Glutamatergic neuron (in vitro differentiated cells): ENCODE data around the gene RFX8. TPM values are rescaled to one million over a fixed set of nuclear protein-coding genes. Genes with fewer than 3 reads are reported as not detected.
"Not testable (repeated sequence)": the region's sequence is repeated elsewhere in the genome, so short reads cannot be mapped to it uniquely, and the experiment has no call there.

ENCODE experiments used
- DNase-seq: peaks from one replicate; pipeline ENCODE4 v3.0.0; 2022
- H3K27ac Mint-ChIP-seq: one replicate; pipeline ENCODE4 v1.8.0; 2020; ENCODE audit warnings: mild to moderate bottlenecking, mixed read lengths, inconsistent platforms; ENCODE audit not compliant: unreplicated experiment
- H3K27me3 Mint-ChIP-seq: one replicate; pipeline ENCODE4 v1.8.0; 2020; ENCODE audit warnings: mild to moderate bottlenecking, moderate library complexity, mixed read lengths, inconsistent platforms; ENCODE audit not compliant: unreplicated experiment
- H3K36me3 Mint-ChIP-seq: one replicate; pipeline ENCODE4 v1.8.0; 2020; ENCODE audit warnings: mild to moderate bottlenecking, mixed read lengths, inconsistent platforms; ENCODE audit not compliant: unreplicated experiment
- H3K4me1 Mint-ChIP-seq: one replicate; pipeline ENCODE4 v1.8.0; 2020; ENCODE audit warnings: mild to moderate bottlenecking, low read depth, mixed read lengths, inconsistent platforms; ENCODE audit not compliant: unreplicated experiment
- H3K4me3 Mint-ChIP-seq: one replicate; pipeline ENCODE4 v1.8.0; 2020; ENCODE audit warnings: mild to moderate bottlenecking, mixed read lengths, inconsistent platforms; ENCODE audit not compliant: unreplicated experiment
- H3K9me3 Mint-ChIP-seq: one replicate; pipeline ENCODE4 v1.8.0; 2020; ENCODE audit warnings: mild to moderate bottlenecking, moderate library complexity, mixed read lengths, inconsistent platforms; ENCODE audit not compliant: unreplicated experiment
- total RNA-seq: library from RNA; stranded (reverse); fragmentation: NEBNext Ultra II Directional; extraction: Animal tissue kit (Norgen Biotek cat#: 25700); gene quantifications from one replicate; pipeline ENCODE4 v1.2.1, GENCODE V29; 2021; ENCODE audit not compliant: unreplicated experiment
- TF ChIP-seq, protein P1 (sequence below): fragments of 200-600 bp; sonication (generic); IDR thresholded peaks from one replicate; pipeline ENCODE4 v1.5.0; 2021; ENCODE audit not compliant: partially characterized antibody, unreplicated experiment

RFX8 gene
- total RNA-seq, 1 donor from 2014 or later, result 1.0 TPM

DNA sequence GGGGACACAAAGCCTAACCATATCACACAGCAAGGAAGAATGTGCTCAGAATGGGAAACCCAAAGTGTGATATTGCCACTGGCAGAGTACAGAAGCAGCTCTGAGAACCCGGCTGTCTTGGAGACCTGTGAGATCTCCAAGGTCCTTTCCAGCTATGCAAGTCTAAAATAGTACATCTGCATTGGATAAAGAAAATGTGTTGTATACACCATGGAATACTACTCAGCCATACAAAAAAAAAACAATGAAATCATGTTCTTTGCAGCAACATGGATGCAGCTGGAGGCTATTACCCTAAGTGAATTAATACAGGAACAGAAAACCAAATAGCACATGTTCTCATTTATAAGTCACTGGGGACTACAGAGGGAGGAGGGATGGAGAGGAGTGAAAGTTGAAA, 36.5 kb upstream of the RFX8 start:
- H3K27me3 Mint-ChIP-seq, result peaks cover 3% of the 10 kb centered on the region
- H3K9me3 Mint-ChIP-seq, result no peaks in the 10 kb centered on the region
- no peak for DNase-seq
- TF ChIP-seq, protein P1, sequence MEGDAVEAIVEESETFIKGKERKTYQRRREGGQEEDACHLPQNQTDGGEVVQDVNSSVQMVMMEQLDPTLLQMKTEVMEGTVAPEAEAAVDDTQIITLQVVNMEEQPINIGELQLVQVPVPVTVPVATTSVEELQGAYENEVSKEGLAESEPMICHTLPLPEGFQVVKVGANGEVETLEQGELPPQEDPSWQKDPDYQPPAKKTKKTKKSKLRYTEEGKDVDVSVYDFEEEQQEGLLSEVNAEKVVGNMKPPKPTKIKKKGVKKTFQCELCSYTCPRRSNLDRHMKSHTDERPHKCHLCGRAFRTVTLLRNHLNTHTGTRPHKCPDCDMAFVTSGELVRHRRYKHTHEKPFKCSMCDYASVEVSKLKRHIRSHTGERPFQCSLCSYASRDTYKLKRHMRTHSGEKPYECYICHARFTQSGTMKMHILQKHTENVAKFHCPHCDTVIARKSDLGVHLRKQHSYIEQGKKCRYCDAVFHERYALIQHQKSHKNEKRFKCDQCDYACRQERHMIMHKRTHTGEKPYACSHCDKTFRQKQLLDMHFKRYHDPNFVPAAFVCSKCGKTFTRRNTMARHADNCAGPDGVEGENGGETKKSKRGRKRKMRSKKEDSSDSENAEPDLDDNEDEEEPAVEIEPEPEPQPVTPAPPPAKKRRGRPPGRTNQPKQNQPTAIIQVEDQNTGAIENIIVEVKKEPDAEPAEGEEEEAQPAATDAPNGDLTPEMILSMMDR, result no peak
- H3K4me3 Mint-ChIP-seq, result no peak overlapping the region
- H3K27ac Mint-ChIP-seq, result no peak overlapping the region
- peaks cover under 1% of the 10 kb centered on the region for H3K36me3 Mint-ChIP-seq
- H3K4me1 Mint-ChIP-seq, result no peaks in the 10 kb centered on the region

DNA sequence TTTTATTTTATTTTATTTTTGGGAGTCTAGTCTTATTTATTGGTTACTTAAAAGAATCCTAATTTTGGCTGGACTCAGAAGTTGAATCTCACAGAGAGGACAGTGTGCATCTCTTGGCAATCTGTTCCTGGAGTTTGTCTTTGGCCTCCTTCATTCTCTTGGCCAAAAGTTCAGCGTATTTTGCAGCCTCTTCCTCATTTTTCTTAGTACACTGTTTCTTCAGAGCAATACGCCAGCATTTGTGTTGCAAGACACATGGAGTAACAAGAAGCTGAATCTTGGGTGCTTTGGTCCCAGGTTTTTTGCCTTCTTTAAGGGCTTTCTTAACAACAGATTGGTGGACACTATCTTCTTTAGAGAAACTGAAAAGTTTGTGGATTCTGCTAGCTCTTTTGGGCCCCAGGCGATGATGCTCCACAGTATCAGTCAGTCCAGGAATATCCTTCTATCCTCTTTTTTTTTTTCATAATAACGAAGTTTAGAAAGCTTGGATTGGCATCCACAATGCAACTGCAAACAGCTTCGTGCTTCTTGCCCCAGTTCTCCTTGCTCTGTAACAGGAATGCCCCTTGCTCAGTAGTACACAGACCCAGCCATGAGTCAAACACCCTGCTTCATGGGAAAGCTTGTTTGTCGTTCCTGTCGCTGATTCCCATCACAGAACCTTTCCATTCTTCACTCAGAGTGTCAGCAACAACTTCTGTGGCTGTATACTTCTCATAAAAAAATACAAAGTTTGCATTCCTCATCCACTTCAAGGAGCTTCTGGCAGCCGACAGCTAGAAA, 34.8 kb upstream of the RFX8 start:
- Mint-ChIP-seq H3K4me3 (no peak overlapping the region), H3K9me3 (no peaks in the 10 kb centered on the region), H3K27ac (no peak overlapping the region), H3K36me3 (no peaks in the 10 kb centered on the region), H3K4me1 (no peaks in the 10 kb centered on the region), H3K27me3 (peaks cover 3% of the 10 kb centered on the region)
- TF ChIP-seq, protein P1, result no peak
- DNase-seq, result no peak

DNA sequence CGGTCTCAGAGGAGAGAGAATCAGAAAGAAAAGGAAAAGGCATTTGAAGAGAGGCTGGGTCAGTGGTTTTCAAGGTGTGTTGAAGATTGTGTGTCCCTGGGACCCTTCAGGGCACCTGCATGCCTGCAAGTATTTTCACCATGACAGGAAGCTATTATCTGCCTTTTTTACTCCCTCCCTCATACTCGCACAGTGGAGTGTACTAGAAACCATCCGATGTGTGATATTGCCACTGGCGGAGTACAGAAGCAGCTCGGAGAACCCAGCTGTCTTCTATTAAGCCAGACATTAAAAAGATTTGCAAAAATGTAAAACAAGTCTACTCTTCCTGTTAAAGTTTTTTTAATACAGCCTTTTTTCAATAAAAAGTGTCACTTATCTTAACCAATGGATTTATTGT, 33.7 kb upstream of the RFX8 start:
- TF ChIP-seq, protein P1, result no peak
- DNase-seq, result no peak
- no peaks in the 10 kb centered on the region for H3K9me3 Mint-ChIP-seq
- H3K27ac Mint-ChIP-seq, result no peak overlapping the region
- H3K4me3 Mint-ChIP-seq, result no peak overlapping the region
- peaks cover 3% of the 10 kb centered on the region for H3K27me3 Mint-ChIP-seq
- no peaks in the 10 kb centered on the region for H3K4me1 Mint-ChIP-seq
- no peaks in the 10 kb centered on the region for H3K36me3 Mint-ChIP-seq

DNA sequence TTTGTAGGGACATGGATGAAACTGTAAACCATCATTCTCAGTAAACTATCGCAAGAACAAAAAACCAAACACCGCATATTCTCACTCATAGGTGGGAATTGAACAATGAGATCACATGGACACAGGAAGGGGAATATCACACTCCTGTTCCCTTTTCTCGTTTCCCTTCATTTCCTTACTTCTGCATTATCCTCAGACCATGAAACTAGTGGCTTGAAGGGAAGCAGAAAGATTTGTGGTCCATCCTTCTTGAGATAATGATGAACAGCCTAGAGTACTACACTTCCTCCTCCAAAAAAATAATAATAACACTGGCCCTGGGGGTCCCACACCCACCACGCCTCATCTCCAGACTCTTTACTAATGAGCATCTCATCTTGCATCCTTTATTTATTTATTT, 30.4 kb upstream of the RFX8 start:
- not testable (repeated sequence) for H3K4me3 Mint-ChIP-seq, H3K36me3 Mint-ChIP-seq, H3K9me3 Mint-ChIP-seq, H3K4me1 Mint-ChIP-seq, DNase-seq, H3K27ac Mint-ChIP-seq, H3K27me3 Mint-ChIP-seq

DNA sequence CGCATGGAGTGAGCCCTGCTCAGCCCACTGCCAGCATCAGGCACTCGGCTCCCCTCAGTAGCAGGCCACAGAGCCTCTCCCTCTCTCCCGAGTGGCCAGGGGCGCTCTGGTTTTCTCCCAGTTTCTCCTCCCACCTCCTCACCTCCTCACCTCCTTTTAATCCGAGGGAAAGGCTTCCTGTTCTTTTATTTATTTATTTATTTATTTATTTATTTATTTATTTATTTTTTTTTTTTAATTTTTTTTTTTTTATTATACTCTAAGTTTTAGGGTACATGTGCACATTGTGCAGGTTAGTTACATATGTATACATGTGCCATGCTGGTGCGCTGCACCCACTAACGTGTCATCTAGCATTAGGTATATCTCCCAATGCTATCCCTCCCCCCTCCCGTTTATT, 29.8 kb upstream of the RFX8 start:
- not testable (repeated sequence) for H3K27ac Mint-ChIP-seq, H3K9me3 Mint-ChIP-seq, H3K4me3 Mint-ChIP-seq, H3K27me3 Mint-ChIP-seq, H3K4me1 Mint-ChIP-seq, H3K36me3 Mint-ChIP-seq, DNase-seq

DNA sequence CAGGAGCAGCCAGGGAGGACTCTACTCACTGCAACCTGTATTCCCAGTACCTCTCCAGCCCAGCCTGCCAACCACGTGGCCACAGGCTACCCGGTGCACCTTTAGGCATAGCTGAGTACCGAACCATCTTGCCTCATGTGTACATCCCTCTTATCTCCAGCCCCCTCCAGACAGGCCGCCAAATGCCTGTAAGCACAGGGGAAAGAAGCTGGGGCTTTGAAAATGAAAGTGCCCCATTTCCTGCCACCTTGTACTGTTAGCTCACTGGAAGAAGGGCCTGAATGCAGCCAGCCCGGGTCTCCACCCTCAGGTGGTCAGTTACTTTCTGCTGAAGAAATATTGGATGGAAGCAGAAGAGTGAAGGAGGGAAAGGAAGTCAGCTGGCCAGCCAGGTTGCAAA, 27.2 kb upstream of the RFX8 start:
- no peak overlapping the region for H3K4me3 Mint-ChIP-seq
- no peaks in the 10 kb centered on the region for H3K27me3 Mint-ChIP-seq
- no peaks in the 10 kb centered on the region for H3K36me3 Mint-ChIP-seq
- peaks cover 1% of the 10 kb centered on the region for H3K9me3 Mint-ChIP-seq
- H3K4me1 Mint-ChIP-seq, result peaks cover 5% of the 10 kb centered on the region
- no peak overlapping the region for H3K27ac Mint-ChIP-seq
- no peak for DNase-seq
- TF ChIP-seq, protein P1, result no peak
